Osteocyte (in vitro differentiated cells): ENCODE measurements around the gene ISOC2. TPM values are rescaled to one million over a fixed set of nuclear protein-coding genes. Genes with fewer than 3 reads are reported as not detected.

Source experiments
- DNase-seq: peaks from one replicate; pipeline ENCODE4 v3.0.0; 2021; ENCODE audit warnings: mixed read lengths; ENCODE audit not compliant: unreplicated experiment; ENCODE audit errors: extremely low spot score
- H3K27ac Mint-ChIP-seq: one replicate; pipeline ENCODE4 v1.8.0; 2021; ENCODE audit warnings: mild to moderate bottlenecking, mixed read lengths; ENCODE audit not compliant: unreplicated experiment
- H3K27me3 Mint-ChIP-seq: one replicate; pipeline ENCODE4 v1.8.0; 2021; ENCODE audit warnings: mixed read lengths; ENCODE audit not compliant: unreplicated experiment
- H3K36me3 Mint-ChIP-seq: one replicate; pipeline ENCODE4 v1.8.0; 2021; ENCODE audit warnings: mixed read lengths; ENCODE audit not compliant: unreplicated experiment
- H3K4me1 Mint-ChIP-seq: one replicate; pipeline ENCODE4 v1.8.0; 2021; ENCODE audit warnings: mixed read lengths; ENCODE audit not compliant: unreplicated experiment
- H3K4me3 Mint-ChIP-seq: one replicate; pipeline ENCODE4 v1.8.0; 2021; ENCODE audit warnings: mild to moderate bottlenecking, moderate library complexity, mixed read lengths; ENCODE audit not compliant: unreplicated experiment
- H3K9me3 Mint-ChIP-seq: one replicate; pipeline ENCODE4 v1.8.0; 2021; ENCODE audit warnings: mixed read lengths; ENCODE audit not compliant: unreplicated experiment
- total RNA-seq: library from RNA; stranded (reverse); gene quantifications from 2 replicates; pipeline ENCODE4 v1.2.1, GENCODE V29; 2021
- TF ChIP-seq, protein P1 (sequence below): fragments of 200-600 bp; sonication (generic); IDR thresholded peaks from 2 replicates; pipeline ENCODE4 v1.5.0; 2021; ENCODE audit warnings: antibody characterized with exemption, mild to moderate bottlenecking, moderate library complexity

Gene ISOC2
- total RNA-seq, 1 donor from 2014 or later = 39.8 TPM

DNA sequence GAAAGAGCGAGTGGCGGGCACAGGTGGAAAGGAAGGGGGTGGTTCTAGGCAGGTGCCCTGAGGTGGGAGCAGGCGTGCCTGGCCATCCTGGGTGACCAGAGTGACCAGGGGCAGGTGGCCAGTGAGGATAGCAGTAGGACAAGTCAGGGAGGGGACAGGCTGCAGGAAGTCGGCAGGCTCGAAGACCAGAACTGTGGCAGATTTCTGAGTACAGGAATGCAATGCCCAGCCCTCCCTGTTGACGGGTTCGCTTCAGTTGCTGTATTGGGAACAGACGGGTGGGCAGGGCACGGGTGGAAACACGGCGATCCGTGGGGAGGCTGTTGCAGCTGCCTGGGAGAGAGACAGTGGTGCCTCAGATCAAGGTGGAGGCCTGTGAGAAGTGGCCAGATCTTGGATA, 16.9 kb upstream of the ISOC2 start:
- Mint-ChIP-seq H3K4me1 (peaks cover 47% of the 10 kb centered on the region), H3K36me3 (no peaks in the 10 kb centered on the region), H3K9me3 (no peaks in the 10 kb centered on the region), H3K27ac (no peak overlapping the region), H3K27me3 (no peaks in the 10 kb centered on the region), H3K4me3 (peak overlapping the region; percentile 91)
- no peak for DNase-seq
- TF ChIP-seq, protein P1, sequence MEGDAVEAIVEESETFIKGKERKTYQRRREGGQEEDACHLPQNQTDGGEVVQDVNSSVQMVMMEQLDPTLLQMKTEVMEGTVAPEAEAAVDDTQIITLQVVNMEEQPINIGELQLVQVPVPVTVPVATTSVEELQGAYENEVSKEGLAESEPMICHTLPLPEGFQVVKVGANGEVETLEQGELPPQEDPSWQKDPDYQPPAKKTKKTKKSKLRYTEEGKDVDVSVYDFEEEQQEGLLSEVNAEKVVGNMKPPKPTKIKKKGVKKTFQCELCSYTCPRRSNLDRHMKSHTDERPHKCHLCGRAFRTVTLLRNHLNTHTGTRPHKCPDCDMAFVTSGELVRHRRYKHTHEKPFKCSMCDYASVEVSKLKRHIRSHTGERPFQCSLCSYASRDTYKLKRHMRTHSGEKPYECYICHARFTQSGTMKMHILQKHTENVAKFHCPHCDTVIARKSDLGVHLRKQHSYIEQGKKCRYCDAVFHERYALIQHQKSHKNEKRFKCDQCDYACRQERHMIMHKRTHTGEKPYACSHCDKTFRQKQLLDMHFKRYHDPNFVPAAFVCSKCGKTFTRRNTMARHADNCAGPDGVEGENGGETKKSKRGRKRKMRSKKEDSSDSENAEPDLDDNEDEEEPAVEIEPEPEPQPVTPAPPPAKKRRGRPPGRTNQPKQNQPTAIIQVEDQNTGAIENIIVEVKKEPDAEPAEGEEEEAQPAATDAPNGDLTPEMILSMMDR = no peak

DNA sequence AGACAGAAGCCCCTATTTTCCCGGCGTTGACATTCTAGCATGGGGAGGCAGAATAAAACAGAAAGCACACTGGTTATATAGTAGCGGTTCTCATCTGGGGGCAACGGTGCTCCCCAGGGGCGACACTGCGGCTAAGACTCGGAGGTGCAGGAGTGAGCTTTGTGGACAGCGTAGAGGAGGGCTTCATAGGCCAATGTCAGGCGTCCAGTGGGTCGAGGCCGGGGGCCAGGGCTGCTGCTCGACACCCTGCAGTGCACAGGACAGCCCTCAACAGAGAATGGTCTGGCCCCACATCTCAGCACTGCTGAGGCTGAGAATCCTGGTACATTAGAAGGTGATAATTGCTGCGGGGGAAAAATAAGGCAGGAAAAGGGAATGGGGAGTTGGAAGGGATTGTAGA, 16.5 kb upstream of the ISOC2 start:
- Mint-ChIP-seq H3K4me1 (peaks cover 51% of the 10 kb centered on the region), H3K27ac (no peak overlapping the region), H3K4me3 (peak overlapping the region; percentile 91), H3K27me3 (no peaks in the 10 kb centered on the region), H3K36me3 (no peaks in the 10 kb centered on the region), H3K9me3 (no peaks in the 10 kb centered on the region)
- no peak for DNase-seq
- TF ChIP-seq, protein P1 = no peak

DNA sequence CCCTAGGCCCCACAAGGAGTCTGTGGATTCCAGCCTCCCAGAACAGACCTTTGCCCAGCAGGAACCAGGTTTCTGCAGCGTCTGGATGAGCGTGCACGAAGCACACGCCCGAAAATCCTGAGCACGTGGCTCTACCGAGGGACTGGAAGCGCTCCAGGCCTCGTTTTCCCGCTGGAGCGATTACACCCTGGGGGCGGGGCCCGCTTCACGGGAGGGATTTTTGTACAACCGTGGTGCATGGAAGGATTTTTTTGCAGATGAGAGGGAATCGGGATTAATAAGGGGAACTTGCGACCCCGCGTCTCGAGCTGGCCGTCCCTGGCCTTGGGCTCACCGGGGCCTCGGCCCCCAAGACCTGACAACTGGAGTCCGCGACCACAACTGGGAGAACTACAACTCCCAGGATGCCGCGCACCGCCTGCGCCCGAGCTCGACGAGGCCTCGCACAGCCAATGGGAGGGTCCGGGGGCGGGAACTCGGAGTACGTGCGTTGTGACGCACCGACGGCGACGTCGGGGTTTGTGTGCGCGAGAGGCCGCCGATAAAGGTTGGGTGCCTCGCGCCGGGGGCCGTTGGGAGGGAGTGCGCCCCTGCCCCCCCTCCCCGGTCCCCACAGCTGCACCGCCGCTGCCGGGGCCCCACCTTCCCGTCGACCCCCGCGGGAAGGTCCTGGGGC, 14.8 kb upstream of the ISOC2 start, which contains the start of gene ZNF628:
Gene ZNF628, plus strand, starts transcription at position 518 of the 676 bp plus-strand sequence. CDS start 3,294 bp downstream, outside the sequence.
- no peaks in the 10 kb centered on the region for H3K9me3 Mint-ChIP-seq
- no peaks in the 10 kb centered on the region for H3K27me3 Mint-ChIP-seq
- no peaks in the 10 kb centered on the region for H3K36me3 Mint-ChIP-seq
- peak within 1 kb of the TSS; percentile 91 for H3K4me3 Mint-ChIP-seq
- peak; percentile 99 for DNase-seq
- TF ChIP-seq, protein P1 = no peak
- peak within 1 kb of the TSS; percentile 96 for H3K27ac Mint-ChIP-seq
- H3K4me1 Mint-ChIP-seq = peaks cover 51% of the 10 kb centered on the region

DNA sequence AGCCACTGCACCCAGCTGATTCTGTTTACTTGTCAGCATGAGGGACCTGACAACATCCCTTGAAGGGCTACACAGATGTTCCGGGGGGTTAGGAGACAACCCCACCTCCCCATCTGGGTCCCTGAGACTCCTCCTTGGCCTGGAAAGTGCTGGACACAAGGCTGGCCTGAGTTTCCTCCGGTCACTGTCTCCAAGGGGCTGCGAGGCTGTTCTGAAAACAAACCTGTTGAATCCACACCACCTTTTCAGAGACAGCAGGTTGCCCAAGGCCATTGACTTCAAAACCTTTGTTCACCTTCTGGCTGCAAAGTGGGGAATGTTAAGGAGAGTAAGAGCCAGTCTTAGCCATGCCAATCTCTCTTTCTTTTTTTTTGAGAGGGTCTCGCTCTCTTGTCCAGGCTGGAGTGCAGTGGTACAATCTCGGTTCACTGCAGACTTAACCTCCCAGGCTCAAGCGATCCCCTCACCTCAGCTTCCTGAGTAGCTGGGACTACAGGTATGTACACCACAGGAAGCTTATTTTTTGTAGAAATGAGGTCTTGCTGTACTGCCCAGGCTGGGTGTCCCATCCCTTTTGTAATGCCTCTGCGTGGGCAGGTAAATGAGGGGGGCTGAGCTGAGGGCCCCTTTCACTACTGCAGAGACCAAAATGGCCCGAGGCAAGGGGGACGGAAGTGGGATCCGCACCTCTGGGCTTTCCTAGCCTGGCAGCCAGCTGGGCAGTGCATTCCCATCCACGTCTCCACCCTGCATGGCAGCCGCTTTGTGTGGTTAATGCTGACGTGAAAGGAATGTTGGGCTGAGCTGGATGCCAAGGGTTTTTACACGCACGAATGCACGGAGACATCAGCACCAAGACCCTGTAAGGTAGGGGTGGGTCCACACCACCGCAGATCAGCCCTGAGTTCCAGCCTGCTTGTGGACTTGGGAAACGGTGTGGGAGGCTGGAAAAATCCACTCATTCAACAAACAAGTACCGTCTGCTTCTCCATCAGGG, 13.1 kb upstream of the ISOC2 start:
- no peak for DNase-seq
- no peaks in the 10 kb centered on the region for H3K27me3 Mint-ChIP-seq
- no peaks in the 10 kb centered on the region for H3K9me3 Mint-ChIP-seq
- TF ChIP-seq, protein P1 = no peak
- H3K4me1 Mint-ChIP-seq = peaks cover 44% of the 10 kb centered on the region
- peak overlapping the region; percentile 22 for H3K4me3 Mint-ChIP-seq
- H3K36me3 Mint-ChIP-seq = no peaks in the 10 kb centered on the region
- no peak overlapping the region for H3K27ac Mint-ChIP-seq
